Neuronal stem cell (in vitro differentiated cells): ENCODE measurements around the gene SCFD2.

Source experiments
- DNase-seq: peaks from one replicate; pipeline ENCODE4 v3.0.0-alpha.2; 2013; ENCODE audit warnings: low spot score
- H2AFZ ChIP-seq: one replicate; pipeline ENCODE4 v1.6.1; 2013; ENCODE audit warnings: mild to moderate bottlenecking, low read length, inconsistent platforms
- H2AK5ac ChIP-seq: 2 replicates; pipeline ENCODE4 v1.6.1; 2013; ENCODE audit warnings: low read depth, mild to moderate bottlenecking, inconsistent platforms, low read length, moderate library complexity, mixed read lengths
- H2BK120ac ChIP-seq: 2 replicates; pipeline ENCODE4 v1.6.1; 2013; ENCODE audit warnings: low read depth, mild to moderate bottlenecking, inconsistent platforms, low read length, moderate library complexity, mixed read lengths
- H2BK12ac ChIP-seq: one replicate; pipeline ENCODE4 v1.6.1; 2013; ENCODE audit warnings: low read length, inconsistent platforms
- H2BK15ac ChIP-seq: 2 replicates; pipeline ENCODE4 v1.6.1; 2013; ENCODE audit warnings: mild to moderate bottlenecking, low read length, inconsistent platforms, mixed read lengths
- H2BK5ac ChIP-seq: one replicate; pipeline ENCODE4 v1.6.1; 2013; ENCODE audit warnings: inconsistent platforms, mild to moderate bottlenecking, low read length, moderate library complexity
- H3K14ac ChIP-seq: one replicate; pipeline ENCODE4 v1.6.1; 2013; ENCODE audit warnings: low read length, inconsistent platforms
- H3K18ac ChIP-seq: 2 replicates; pipeline ENCODE4 v1.6.1; 2013; ENCODE audit warnings: low read length, inconsistent platforms
- H3K23ac ChIP-seq: 2 replicates; pipeline ENCODE4 v1.6.1; 2013; ENCODE audit warnings: low read depth, mild to moderate bottlenecking, mixed read lengths, low read length, inconsistent platforms; ENCODE audit not compliant: poor library complexity
- H3K27ac ChIP-seq: replicated peaks from 3 replicates; pipeline ENCODE4 v1.5.1; 2013; ENCODE audit warnings: low read length, inconsistent platforms
- H3K27me3 ChIP-seq, 3 experiments: 2 replicates each; pipeline ENCODE4 v1.6.1; 2013; ENCODE audit warnings: low read length in 3 of 3, mild to moderate bottlenecking in 2 of 3, inconsistent platforms in 1 of 3, low read depth in 1 of 3, mixed read lengths in 1 of 3, moderate library complexity in 1 of 3; ENCODE audit not compliant: control insufficient read depth in 3 of 3, insufficient read depth in 3 of 3
- H3K36me3 ChIP-seq, 2 donors: replicated peaks in 1 of 2; 2 replicates each; pipeline ENCODE4 v1.6.1; 2013; ENCODE audit warnings: low read length in 2 of 2; ENCODE audit not compliant: control insufficient read depth in 2 of 2, insufficient read depth in 2 of 2
- H3K4ac ChIP-seq: 2 replicates; pipeline ENCODE4 v1.6.1; 2013; ENCODE audit warnings: inconsistent platforms, mild to moderate bottlenecking, low read length, moderate library complexity
- H3K4me1 ChIP-seq, 2 donors: 1 replicate in 1 of 2; 2 replicates in 1 of 2; pipeline ENCODE4 v1.6.1; 2013; ENCODE audit warnings: low read length in 2 of 2, low read depth in 1 of 2; ENCODE audit not compliant: control insufficient read depth in 2 of 2, insufficient read depth in 1 of 2
- H3K4me2 ChIP-seq: one replicate; pipeline ENCODE4 v1.6.1; 2013; ENCODE audit warnings: mild to moderate bottlenecking, low read length, inconsistent platforms; ENCODE audit not compliant: insufficient read depth, poor library complexity, severe bottlenecking
- H3K4me3 ChIP-seq, 2 donors: 2 replicates each; pipeline ENCODE4 v1.5.1; 2013; ENCODE audit warnings: low read length in 2 of 2, mild to moderate bottlenecking in 2 of 2, inconsistent platforms in 1 of 2, moderate library complexity in 1 of 2
- H3K79me1 ChIP-seq: one replicate; pipeline ENCODE4 v1.6.1; 2013; ENCODE audit warnings: low read depth, mild to moderate bottlenecking, inconsistent platforms, low read length, moderate library complexity
- H3K9ac ChIP-seq: one replicate; pipeline ENCODE4 v1.6.1; 2013; ENCODE audit warnings: mild to moderate bottlenecking, low read depth, low read length, inconsistent platforms; ENCODE audit not compliant: poor library complexity
- H3K9me3 ChIP-seq, 2 donors: replicated peaks in 1 of 2; 2 replicates each; pipeline versions ENCODE3 to v1.6.1; 2013; ENCODE audit warnings: low read length in 2 of 2, mild to moderate bottlenecking in 2 of 2, inconsistent platforms in 1 of 2, low read depth in 1 of 2, mixed read lengths in 1 of 2, moderate library complexity in 1 of 2; ENCODE audit not compliant: control insufficient read depth in 2 of 2, insufficient read depth in 1 of 2
- H4K8ac ChIP-seq: one replicate; pipeline ENCODE4 v1.6.1; 2013; ENCODE audit warnings: low read depth, mild to moderate bottlenecking, inconsistent platforms, low read length, moderate library complexity
- H4K91ac ChIP-seq: one replicate; pipeline ENCODE4 v1.6.1; 2013; ENCODE audit warnings: low read length, low read depth, mild to moderate bottlenecking, inconsistent platforms; ENCODE audit not compliant: poor library complexity
- WGBS, 2 donors: extraction: QIAGEN DNeasy Blood & Tissue Kit; methylation state at CpG; one replicate each; pipeline ENCODE4 v1.1.7; 2013; ENCODE audit warnings: missing lambda C conversion rate in 2 of 2, mixed read lengths in 1 of 2; ENCODE audit not compliant: insufficient read length in 2 of 2, insufficient replicate concordance in 1 of 2; ENCODE audit errors: extremely low coverage in 2 of 2; 5-methylcytosine and 5-hydroxymethylcytosine counted together

SCFD2 gene

GRCh38 chr4:52945982-52946381 is 419.9 kb downstream of the SCFD2 start:
- Histone ChIP-seq H2BK15ac (no peak overlapping the region), H4K91ac (no peak overlapping the region), H3K36me3 (no peaks in the 10 kb centered on the region), H3K9me3 (no peaks in the 10 kb centered on the region), H3K4me2 (no peak overlapping the region), H3K4me3 (no peak overlapping the region), H3K4me1 (peaks cover 11 to 18% of the 10 kb centered on the region in 2 donors), H2BK12ac (no peak overlapping the region), H3K79me1 (no peaks in the 10 kb centered on the region), H3K18ac (no peak overlapping the region), H3K14ac (no peak overlapping the region), H3K27ac (no peak overlapping the region), H2BK120ac (no peak overlapping the region), H3K27me3 (no peaks in the 10 kb centered on the region), H2AK5ac (no peak overlapping the region), H4K8ac (no peak overlapping the region), H3K23ac (no peak overlapping the region), H2AFZ (no peak overlapping the region), H3K9ac (no peak overlapping the region), H3K4ac (no peak overlapping the region), H2BK5ac (no peak overlapping the region)
- no CpG with 5 or more reads among the region's 2 CpGs for WGBS, 2 donors
- DNase-seq, result no peak

GRCh38 chr4:52945326-52945898 is 420.4 kb downstream of the SCFD2 start:
- H4K91ac ChIP-seq, result no peak overlapping the region
- no peak overlapping the region for H2AFZ ChIP-seq
- no CpG with 5 or more reads among the region's 2 CpGs for WGBS, 2 donors
- H3K4me1 ChIP-seq, result peaks cover 10 to 15% of the 10 kb centered on the region in 2 donors
- no peak overlapping the region for H2AK5ac ChIP-seq
- H3K14ac ChIP-seq, result no peak overlapping the region
- no peak overlapping the region for H3K23ac ChIP-seq
- no peak overlapping the region for H2BK120ac ChIP-seq
- H2BK5ac ChIP-seq, result no peak overlapping the region
- H3K27me3 ChIP-seq, result no peaks in the 10 kb centered on the region
- no peaks in the 10 kb centered on the region for H3K9me3 ChIP-seq
- H3K4ac ChIP-seq, result no peak overlapping the region
- no peak overlapping the region for H3K18ac ChIP-seq
- no peaks in the 10 kb centered on the region for H3K36me3 ChIP-seq
- no peaks in the 10 kb centered on the region for H3K79me1 ChIP-seq
- no peak overlapping the region for H3K4me2 ChIP-seq
- H2BK12ac ChIP-seq, result no peak overlapping the region
- H3K4me3 ChIP-seq, result no peak overlapping the region
- no peak overlapping the region for H3K9ac ChIP-seq
- no peak overlapping the region for H2BK15ac ChIP-seq
- H4K8ac ChIP-seq, result no peak overlapping the region
- no peak for DNase-seq
- no peak overlapping the region for H3K27ac ChIP-seq

- no peak overlapping the region for H2BK5ac ChIP-seq
- no peak overlapping the region for H3K4ac ChIP-seq
These were observed 422.2 kb downstream of the SCFD2 start for GRCh38 chr4:52943677-52944076.

GRCh38 chr4:52942936-52943335 is 422.9 kb downstream of the SCFD2 start:
- Histone ChIP-seq H4K91ac (no peak overlapping the region), H3K9me3 (no peaks in the 10 kb centered on the region), H3K14ac (no peak overlapping the region), H2BK120ac (no peak overlapping the region), H2BK12ac (no peak overlapping the region), H3K27me3 (no peaks in the 10 kb centered on the region), H3K4me1 (peaks cover under 1 to 6% of the 10 kb centered on the region in 2 donors), H3K9ac (no peak overlapping the region), H3K79me1 (no peaks in the 10 kb centered on the region), H2BK15ac (no peak overlapping the region), H4K8ac (no peak overlapping the region), H3K27ac (no peak overlapping the region), H2BK5ac (no peak overlapping the region), H3K18ac (no peak overlapping the region), H2AFZ (no peak overlapping the region), H3K4ac (no peak overlapping the region), H3K23ac (no peak overlapping the region), H2AK5ac (no peak overlapping the region), H3K36me3 (no peaks in the 10 kb centered on the region), H3K4me3 (no peak overlapping the region), H3K4me2 (no peak overlapping the region)
- no CpG with 5 or more reads among the region's 1 CpG for WGBS, 2 donors
- DNase-seq, result no peak

More at GRCh38 chr4:52943677-52944076, 422.2 kb downstream of the SCFD2 start:
- no peak for DNase-seq
- Histone ChIP-seq H4K91ac (no peak overlapping the region), H2AK5ac (no peak overlapping the region), H3K4me1 (peaks cover 5 to 6% of the 10 kb centered on the region in 2 donors), H4K8ac (no peak overlapping the region), H3K4me2 (no peak overlapping the region), H3K14ac (no peak overlapping the region), H3K9ac (no peak overlapping the region), H2BK120ac (no peak overlapping the region), H3K27me3 (no peaks in the 10 kb centered on the region), H2AFZ (no peak overlapping the region), H2BK12ac (no peak overlapping the region), H3K9me3 (no peaks in the 10 kb centered on the region), H3K36me3 (no peaks in the 10 kb centered on the region), H3K27ac (no peak overlapping the region), H2BK15ac (no peak overlapping the region), H3K18ac (no peak overlapping the region), H3K23ac (no peak overlapping the region), H3K79me1 (no peaks in the 10 kb centered on the region), H3K4me3 (no peak overlapping the region)
